Heart right ventricle (tissue), 16 donors: ENCODE results near the gene MIDN. TPM values are rescaled to one million over a fixed set of nuclear protein-coding genes. Genes with fewer than 3 reads are reported as not detected.
A peak's percentile ranks its signal among the peaks of the same experiment; 100 is the strongest.

Experiments
- ATAC-seq, 8 donors: fragments of 200-7000 bp; cut with Tn5 transposase; one replicate each; pipeline ENCODE4 v1.9.1; 2020; ENCODE audit warnings: mild to moderate bottlenecking in 8 of 8, moderate library complexity in 8 of 8, moderate number of reproducible peaks in 1 of 8
- DNase-seq, 2 donors: peaks; one replicate each; pipeline ENCODE4 v3.0.0-alpha.2; 2020
- H3K27ac ChIP-seq, 10 donors: fragments of 200-600 bp; sonication (generic) in 2 of 10; one replicate each; pipeline versions ENCODE4 v1.5.0 to v1.8.0; 2020 to 2022; ENCODE audit warnings: mild to moderate bottlenecking in 3 of 10
- H3K27me3 ChIP-seq, 7 donors: fragments of 200-600 bp; one replicate each; pipeline ENCODE4 v1.8.0; 2021 to 2022; ENCODE audit warnings: mild to moderate bottlenecking in 2 of 7
- H3K36me3 ChIP-seq, 9 donors: fragments of 200-600 bp; sonication (generic) in 1 of 9; one replicate each; pipeline versions ENCODE4 v1.5.0 to v1.8.0; 2020 to 2022; ENCODE audit warnings: mild to moderate bottlenecking in 2 of 9
- H3K4me1 ChIP-seq, 9 donors: fragments of 200-600 bp; sonication (generic) in 1 of 9; one replicate each; pipeline versions ENCODE4 v1.5.0 to v1.8.0; 2020 to 2022; ENCODE audit warnings: mild to moderate bottlenecking in 4 of 9
- H3K4me3 ChIP-seq, 10 donors: fragments of 200-600 bp; sonication (generic) in 2 of 10; one replicate each; pipeline versions ENCODE4 v1.5.0 to v1.8.0; 2020 to 2022; ENCODE audit warnings: mild to moderate bottlenecking in 7 of 10, moderate library complexity in 2 of 10
- H3K9me3 ChIP-seq, 11 donors: fragments of 200-600 bp in 10 of 11; sonication (generic) in 2 of 11; one replicate each; pipeline versions ENCODE4 v1.5.0 to v1.8.0; 2013 to 2022; ENCODE audit warnings: mild to moderate bottlenecking in 2 of 11, control low read depth in 1 of 11, moderate library complexity in 1 of 11
- CTCF ChIP-seq, 9 donors: fragments of 200-600 bp; sonication (generic) in 2 of 9; IDR thresholded peaks; one replicate each; pipeline versions ENCODE4 v1.5.0 to v1.8.0; 2021 to 2022; ENCODE audit warnings: antibody characterized with exemption in 9 of 9, mild to moderate bottlenecking in 5 of 9, moderate library complexity in 1 of 9
- WGBS, 2 donors: extraction: QIAGEN DNeasy Blood & Tissue Kit; methylation state at CpG; one replicate each; pipeline ENCODE4 v1.1.7; 2013; ENCODE audit warnings: inconsistent platforms in 1 of 2; 5-methylcytosine and 5-hydroxymethylcytosine counted together
- intact Hi-C, 10 donors: fragments of 100-400 bp; cut with DNase I; formaldehyde crosslinking; loops; one replicate each; pipeline versions ENCODE4 v1.11.1 to v1.14.2; 2022
- polyA plus RNA-seq, 2 donors: library from polyadenylated mRNA; stranded (reverse); fragments of 200-250 nt; gene quantifications; one replicate each; pipeline ENCODE4 v1.2.3, GENCODE V29; 2013
- total RNA-seq, 10 donors: library from RNA; stranded (reverse); fragmentation: NEBNext Ultra II Directional in 3 of 10; extraction: Animal tissue kit (Norgen Biotek cat#: 25700) in 3 of 10; gene quantifications; one replicate each; pipeline versions ENCODE4 v1.2.1 to v1.2.4, GENCODE V29; 2021 to 2023
- donor health status: Arrhythmogenic right ventricular cardiomyopathy.
- donor health status: ischemic (EF 13 %, LVEDD 7.1; RV severe dilation, severe dysfunction).
- donor health status: healthy with polysubstance abuse.
- donor health status: DM: no; HTN: yes; CAD: no.
- donor health status: DM: no; HTN: no; CAD: no.
- donor health status: ischemic (EF 25% LVEDD 6.9; RV normal size, moderate dysfunction).
- donor health status: ischemic (EF 25% LVEDD 5.7; RV mildly dilated, moderate dysfunction).
- donor health status: healthy.
- donor health status: DM: yes; HTN: yes; CAD: no.
- donor health status: Ischemic cardiomyopathy.
- donor health status: ischemic (EF 35%, LVEDD 5.7; RV mildly dilated, moderate dysfunction).
- donor health status: nonischemic (EF 11% LVEDD 7.7; RV severe dilation, severe dysfunction).
- donor health status: DM: yes; HTN: yes; CAD: no.
- donor health status: PGD.
- donor health status: ischemic (EF 29% LVEDD 5.4; RV normal size, mild dysfunction).
- donor health status: nonischemic (EF 23%, LVEDD 6.1; RV moderate dilation, normal function).

The MIDN gene
- total and polyA plus RNA-seq, 12 donors = 22.7 to 236 (median 63.7) TPM

- H3K9me3 ChIP-seq = no peaks in the 10 kb centered on the region
- ATAC-seq = peak in 7 of 8 donors; percentile 3 to 18 (median 7)
- H3K4me1 ChIP-seq = peaks cover 36 to 75% (median 65%) of the 10 kb centered on the region in 9 donors
- H3K27me3 ChIP-seq = no peaks in the 10 kb centered on the region
- DNase-seq = peak; percentile 88
- peaks cover 0 to 27% (median 7%) of the 10 kb centered on the region in 9 donors for H3K36me3 ChIP-seq
- H3K4me3 ChIP-seq = peak overlapping the region; percentile 78 to 99 (median 94)
- WGBS, 2 donors = 0 to 1% methylated on average over 67 to 73 of the region's 74 CpGs
- intact Hi-C loops = loop anchor here in 6 of 10 donors (1.0 to 10.0 kb wide), 4 partner anchors 17 to 324 kb away; partner anchors contain the start of gene ARID3A (in 1 of the 6)
- peak; percentile 63 to 96 (median 87) for TF ChIP-seq CTCF (IDR thresholded peaks at IDR 0.05)
- peak overlapping the region; percentile 95 to 100 (median 100) for H3K27ac ChIP-seq
Observed at GRCh38 chr19:1248786-1249297, 459 bp downstream of the MIDN start.

GRCh38 chr19:1249298-1249989, 1.1 kb downstream of the MIDN start:
- 0% methylated on average over 63 to 102 of the region's 102 CpGs for WGBS, 2 donors
- Histone ChIP-seq H3K9me3 (no peaks in the 10 kb centered on the region), H3K4me3 (peak overlapping the region; percentile 69 to 99 (median 94)), H3K27me3 (no peaks in the 10 kb centered on the region), H3K27ac (peak overlapping the region; percentile 95 to 100 (median 100)), H3K4me1 (peaks cover 39 to 75% (median 65%) of the 10 kb centered on the region in 9 donors), H3K36me3 (peaks cover 0 to 33% (median 11%) of the 10 kb centered on the region in 9 donors)
- DNase-seq (peak; percentile 91 to 94), ATAC-seq (peak in 5 of 8 donors; percentile 1 to 22 (median 3))
- intact Hi-C loops = loop anchor here in 4 of 10 donors (1.0 to 10.0 kb wide), 3 partner anchors 17 to 325 kb away; partner anchors contain the start of gene ARID3A (in 1 of the 4)
- TF ChIP-seq CTCF (IDR thresholded peaks at IDR 0.05) = no peak

- ATAC-seq (no peak), DNase-seq (no peak)
- Histone ChIP-seq H3K4me3 (peak overlapping the region; percentile 69 to 99 (median 94)), H3K36me3 (peaks cover 3 to 39% (median 17%) of the 10 kb centered on the region in 9 donors), H3K9me3 (no peaks in the 10 kb centered on the region), H3K27me3 (no peaks in the 10 kb centered on the region), H3K4me1 (peaks cover 39 to 75% (median 65%) of the 10 kb centered on the region in 9 donors), H3K27ac (peak overlapping the region; percentile 95 to 100 (median 100))
- 1% methylated on average over 52 to 67 of the region's 67 CpGs for WGBS, 2 donors
- no peak for TF ChIP-seq CTCF (IDR thresholded peaks at IDR 0.05)
- intact Hi-C loops = loop anchor here in 4 of 10 donors (1.0 to 10.0 kb wide), 3 partner anchors 16 to 325 kb away; partner anchors contain the start of gene ARID3A (in 1 of the 4)
Observed at GRCh38 chr19:1249990-1250436, 1.6 kb downstream of the MIDN start.

- ATAC-seq (no peak), DNase-seq (peak in 1 of 2 donors; percentile 76)
- Histone ChIP-seq H3K27me3 (no peaks in the 10 kb centered on the region), H3K4me3 (peak overlapping the region; percentile 58 to 99 (median 94)), H3K27ac (peak overlapping the region; percentile 95 to 100 (median 100)), H3K36me3 (peaks cover 9 to 45% (median 23%) of the 10 kb centered on the region in 9 donors), H3K9me3 (no peaks in the 10 kb centered on the region), H3K4me1 (peaks cover 40 to 75% (median 66%) of the 10 kb centered on the region in 9 donors)
- no peak for TF ChIP-seq CTCF (IDR thresholded peaks at IDR 0.05)
- WGBS, 2 donors = 1 to 3% methylated on average over 49 to 87 of the region's 90 CpGs
- intact Hi-C loops = no loop called here
Observed at GRCh38 chr19:1250437-1251260, 2.3 kb downstream of the MIDN start.
